PFSK-1 (cell line): Measurements from ENCODE around the gene GSDMA.

ENCODE experiments used
- FOXP2 ChIP-seq: optimal IDR thresholded peaks from 2 replicates; pipeline ENCODE3; 2011; ENCODE audit warnings: borderline replicate concordance, control low read depth, inconsistent platforms; ENCODE audit not compliant: insufficient read depth; ENCODE audit errors: extremely low read length, extremely low read depth
- POLR2AphosphoS5 ChIP-seq: IDR thresholded peaks from 2 replicates; pipeline ENCODE4 v1.6.1; 2012; ENCODE audit warnings: low read depth, mild to moderate bottlenecking, control low read depth, low read length, moderate library complexity
- REST ChIP-seq, 2 experiments: IDR thresholded peaks; 2 replicates each; pipeline versions ENCODE4 v1.6.1 to v1.8.0; 2011 to 2012; ENCODE audit warnings: low read depth in 2 of 2, low read length in 2 of 2, control low read depth in 1 of 2, inconsistent platforms in 1 of 2, mild to moderate bottlenecking in 1 of 2, moderate library complexity in 1 of 2; ENCODE audit not compliant: insufficient read depth in 1 of 2
- SIN3A ChIP-seq: IDR thresholded peaks from 2 replicates; pipeline ENCODE4 v1.6.1; 2012; ENCODE audit warnings: mild to moderate bottlenecking, low read length, moderate library complexity, borderline replicate concordance; ENCODE audit not compliant: insufficient read depth
- TAF1 ChIP-seq: IDR thresholded peaks from 2 replicates; pipeline ENCODE4 v1.6.1; 2012; ENCODE audit warnings: low read length, control low read depth, borderline replicate concordance; ENCODE audit not compliant: insufficient read depth

Gene GSDMA

GRCh38 chr17:39995438-39995837 lies 32.6 kb downstream of the GSDMA start:
- TF ChIP-seq SIN3A (no peak), POLR2AphosphoS5 (no peak), FOXP2 (no peak), REST (IDR thresholded peaks at IDR 0.05; ENCODE audit: insufficient read depth in 1 of 2, low read depth in 2 of 2, low read length in 2 of 2) (no peak), TAF1 (no peak)

GRCh38 chr17:39996162-39996561 lies 33.4 kb downstream of the GSDMA start:
- TF ChIP-seq FOXP2 = no peak

- TF ChIP-seq SIN3A = no peak
- TF ChIP-seq POLR2AphosphoS5 = no peak; the same call in 1 of the 2 replicates
- no peak for TF ChIP-seq FOXP2
- TF ChIP-seq TAF1 = no peak
- TF ChIP-seq REST (IDR thresholded peaks at IDR 0.05; ENCODE audit: insufficient read depth in 1 of 2, low read depth in 2 of 2, low read length in 2 of 2) = no peak
Measured at GRCh38 chr17:39996800-39997199, 34.0 kb downstream of the GSDMA start.

GRCh38 chr17:39997543-39997942 lies 34.7 kb downstream of the GSDMA start:
- TF ChIP-seq SIN3A (no peak), POLR2AphosphoS5 (no peak), TAF1 (no peak), REST (IDR thresholded peaks at IDR 0.05; ENCODE audit: insufficient read depth in 1 of 2, low read depth in 2 of 2, low read length in 2 of 2) (no peak), FOXP2 (no peak)

- TF ChIP-seq SIN3A = no peak
- no peak for TF ChIP-seq REST (IDR thresholded peaks at IDR 0.05; ENCODE audit: insufficient read depth in 1 of 2, low read depth in 2 of 2, low read length in 2 of 2)
- TF ChIP-seq TAF1 = no peak
- TF ChIP-seq POLR2AphosphoS5 = no peak
- TF ChIP-seq FOXP2 = no peak
Measured at GRCh38 chr17:39999067-39999466, 36.3 kb downstream of the GSDMA start.
